ENCODE measurements around the gene ANKDD1A.

The ANKDD1A gene

GRCh38 chr15:64947211-64947610 is 35.5 kb downstream of the ANKDD1A start:
- no peak for TF ChIP-seq CTCF (IDR thresholded peaks at IDR 0.05; ENCODE audit: insufficient read depth, missing control alignments)
- FAIRE-seq = no peak

GRCh38 chr15:64948916-64949315 is 37.2 kb downstream of the ANKDD1A start:
- no peak for TF ChIP-seq CTCF (IDR thresholded peaks at IDR 0.05; ENCODE audit: insufficient read depth, missing control alignments)
- DNase-seq (ENCODE audit: insufficient read length, low spot score) (no peak), FAIRE-seq (no peak)

More at GRCh38 chr15:64947211-64947610, 35.5 kb downstream of the ANKDD1A start:
- no peak for DNase-seq (ENCODE audit: insufficient read length, low spot score)

GRCh38 chr15:64949383-64950186 is 37.9 kb downstream of the ANKDD1A start:
- FAIRE-seq (no peak), DNase-seq (ENCODE audit: insufficient read length, low spot score) (no peak)
- TF ChIP-seq CTCF (IDR thresholded peaks at IDR 0.05; ENCODE audit: insufficient read depth, missing control alignments) = no peak

- no peak for TF ChIP-seq CTCF (IDR thresholded peaks at IDR 0.05; ENCODE audit: insufficient read depth, missing control alignments)
- DNase-seq (ENCODE audit: insufficient read length, low spot score) (no peak), FAIRE-seq (no peak)
Observed at GRCh38 chr15:64950888-64951287, 39.2 kb downstream of the ANKDD1A start.

GRCh38 chr15:64951777-64952418 is 40.2 kb downstream of the ANKDD1A start:
- TF ChIP-seq CTCF (IDR thresholded peaks at IDR 0.05; ENCODE audit: insufficient read depth, missing control alignments) = no peak
- no peak for FAIRE-seq
- no peak for DNase-seq (ENCODE audit: insufficient read length, low spot score)

GRCh38 chr15:64954395-64954794 is 42.7 kb downstream of the ANKDD1A start:
- no peak for FAIRE-seq
- TF ChIP-seq CTCF (IDR thresholded peaks at IDR 0.05; ENCODE audit: insufficient read depth, missing control alignments) = no peak
- DNase-seq (ENCODE audit: insufficient read length, low spot score) = no peak

- no peak for FAIRE-seq
- TF ChIP-seq CTCF (IDR thresholded peaks at IDR 0.05; ENCODE audit: insufficient read depth, missing control alignments) = no peak
- no peak for DNase-seq (ENCODE audit: insufficient read length, low spot score)
Observed at GRCh38 chr15:64959128-64959527, 47.4 kb downstream of the ANKDD1A start.
